ENCODE measurements around the gene SERPINA7.
"Not testable (repeated sequence)": the region's sequence is repeated elsewhere in the genome, so short reads cannot be mapped to it uniquely, and the experiment has no call there.

SERPINA7 gene, protein sequence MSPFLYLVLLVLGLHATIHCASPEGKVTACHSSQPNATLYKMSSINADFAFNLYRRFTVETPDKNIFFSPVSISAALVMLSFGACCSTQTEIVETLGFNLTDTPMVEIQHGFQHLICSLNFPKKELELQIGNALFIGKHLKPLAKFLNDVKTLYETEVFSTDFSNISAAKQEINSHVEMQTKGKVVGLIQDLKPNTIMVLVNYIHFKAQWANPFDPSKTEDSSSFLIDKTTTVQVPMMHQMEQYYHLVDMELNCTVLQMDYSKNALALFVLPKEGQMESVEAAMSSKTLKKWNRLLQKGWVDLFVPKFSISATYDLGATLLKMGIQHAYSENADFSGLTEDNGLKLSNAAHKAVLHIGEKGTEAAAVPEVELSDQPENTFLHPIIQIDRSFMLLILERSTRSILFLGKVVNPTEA

DNA sequence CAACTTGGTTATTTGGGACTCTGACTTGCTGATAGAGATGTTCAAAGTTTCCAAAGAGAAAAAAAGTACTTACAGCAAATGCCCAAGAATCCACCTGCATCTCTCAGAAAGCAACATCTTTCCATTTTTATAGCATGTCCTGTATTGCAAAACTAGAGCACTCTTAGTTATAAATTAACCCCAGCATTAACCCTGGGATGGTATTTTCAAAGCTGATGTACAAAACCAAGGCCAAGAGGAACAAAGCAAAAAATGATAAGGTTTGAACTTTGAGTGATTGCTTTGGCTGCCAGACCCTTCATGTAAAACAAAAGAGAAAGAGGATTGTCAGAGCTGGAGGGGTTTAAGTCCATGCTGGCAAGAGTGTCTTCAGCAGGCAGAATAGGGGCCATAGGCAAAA is at the start of gene SERPINA7:
Gene SERPINA7 (minus strand): TSS at position 103 of the 400 bp plus-strand sequence. CDS start 1,669 bp downstream, outside the sequence.
- DNase-seq = no peak

DNA sequence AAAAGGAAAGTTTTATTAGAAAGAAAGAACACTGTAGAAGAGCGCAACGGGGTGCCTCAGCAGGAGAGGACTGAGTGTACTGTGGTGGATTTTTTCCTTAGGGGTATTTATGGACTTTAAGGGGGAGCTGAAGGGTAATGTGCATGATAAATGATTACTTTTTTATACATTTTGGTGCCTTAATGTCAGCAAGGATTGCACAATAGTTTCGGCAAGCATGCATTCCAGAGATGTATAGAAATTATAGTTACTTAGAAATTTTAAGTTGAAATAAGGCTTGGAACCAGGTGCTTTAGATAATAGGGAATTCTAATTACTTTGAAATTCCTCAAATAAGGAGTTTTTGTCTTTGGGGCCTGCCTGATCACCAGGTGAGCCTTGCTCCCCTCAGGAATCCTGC is 30.5 kb upstream of the SERPINA7 start:
- DNase-seq = no peak

DNA sequence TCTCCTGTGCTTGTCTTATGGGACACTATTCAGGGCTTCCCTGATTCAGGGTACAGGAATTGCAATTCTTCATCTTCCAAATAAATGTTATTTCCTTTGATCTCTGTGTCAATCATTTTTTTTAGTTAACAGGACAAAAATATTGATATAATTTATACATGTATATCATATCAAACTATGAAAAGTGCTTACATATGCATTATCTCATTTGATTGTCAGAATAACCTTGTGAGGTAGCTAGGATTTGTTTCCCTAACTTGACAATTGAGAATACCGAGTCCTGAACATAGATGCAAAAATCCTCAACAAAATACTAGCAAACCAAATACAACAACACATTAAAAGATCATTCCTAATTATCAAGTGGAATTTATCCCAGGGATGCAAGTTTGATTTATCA is 11.5 kb upstream of the SERPINA7 start:
- DNase-seq = no peak

DNA sequence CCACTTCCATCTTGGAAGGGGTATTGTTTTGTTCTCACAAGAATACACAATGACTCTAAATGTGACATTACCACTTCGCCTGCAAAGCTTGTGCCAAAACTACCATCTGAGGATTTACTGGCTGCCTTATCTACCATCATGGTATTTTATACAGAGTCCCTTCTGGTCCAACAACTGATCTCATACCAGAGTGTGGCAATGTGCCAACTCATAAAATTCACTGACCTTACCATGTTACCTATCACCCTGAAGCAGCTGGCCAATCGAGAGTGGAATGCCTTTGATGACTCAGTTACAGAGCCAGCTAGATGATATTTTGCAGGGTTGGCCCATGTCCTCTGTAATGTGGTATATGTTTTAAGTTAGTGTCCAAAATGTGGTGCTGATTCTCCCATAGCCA is 3.8 kb upstream of the SERPINA7 start:
- DNase-seq = no peak

DNA sequence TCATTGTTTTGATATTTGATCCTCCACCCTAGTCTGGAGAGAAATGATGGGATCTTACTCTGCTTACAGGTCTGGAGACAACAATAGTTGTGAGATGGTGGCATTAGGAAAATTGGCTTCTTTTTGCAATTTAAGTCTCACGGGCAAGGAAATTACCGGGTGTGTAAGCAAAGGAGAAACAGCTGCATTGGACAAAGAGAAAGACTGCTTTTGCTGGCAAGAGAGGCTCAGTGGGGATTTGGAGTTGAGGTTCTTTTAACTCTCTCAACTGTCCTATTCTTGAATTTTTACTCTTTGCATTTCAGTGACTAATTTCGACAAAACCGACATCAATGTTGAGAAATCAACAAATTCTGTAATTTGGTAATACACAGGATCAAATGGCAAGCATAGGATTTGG is 2.3 kb upstream of the SERPINA7 start:
- no peak for DNase-seq

DNA sequence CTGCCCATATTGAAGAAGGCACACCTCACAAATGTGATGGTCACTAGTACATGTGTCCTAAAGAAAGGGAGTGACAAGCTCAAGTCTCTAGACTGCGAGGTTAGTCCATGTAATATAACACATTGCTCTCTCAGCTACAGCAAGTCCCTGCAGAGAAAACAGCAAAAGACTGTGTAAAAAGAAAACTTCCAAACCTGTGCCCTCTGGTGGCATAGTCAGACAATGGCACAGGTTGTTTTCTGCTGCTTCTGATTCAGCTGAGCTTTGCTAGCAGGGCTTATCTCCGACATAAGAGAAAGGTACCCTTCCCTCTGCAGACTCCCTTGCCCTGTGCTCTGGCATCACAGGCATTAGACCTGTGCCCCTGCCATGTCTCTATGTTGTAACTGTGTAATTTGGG is 1.4 kb upstream of the SERPINA7 start:
- DNase-seq = peak in 1 of 3 experiments; percentile 50

DNA sequence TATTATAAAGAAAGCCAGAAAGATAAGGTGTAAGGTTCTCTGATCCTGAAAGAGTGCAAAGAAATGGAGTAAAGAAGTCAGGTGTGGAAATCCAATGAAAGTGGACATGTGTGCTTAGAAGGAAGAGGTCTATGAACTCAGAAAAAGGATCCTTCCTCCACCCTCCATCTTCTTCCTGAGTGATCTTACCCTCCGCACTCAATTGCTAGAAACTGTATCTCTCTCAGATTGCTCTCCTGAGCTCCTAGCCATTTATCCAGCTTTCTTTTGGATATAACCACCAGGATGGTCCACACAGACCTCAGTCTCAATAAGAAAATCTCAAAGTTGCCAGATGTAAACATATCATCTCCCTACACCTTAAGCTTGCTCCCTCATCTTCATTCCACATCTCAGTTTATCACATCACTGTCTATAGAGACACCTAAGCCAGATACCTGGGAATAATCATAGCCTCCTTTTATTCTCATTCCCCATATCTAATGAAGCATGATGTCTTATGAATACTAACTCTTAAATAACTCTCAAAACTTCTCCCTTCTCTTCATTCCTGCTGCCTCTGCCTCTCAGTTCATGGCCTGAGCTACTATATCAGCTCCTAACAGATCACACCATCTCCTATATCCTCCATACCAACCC is 573 bp downstream of the SERPINA7 start:
- DNase-seq = no peak

DNA sequence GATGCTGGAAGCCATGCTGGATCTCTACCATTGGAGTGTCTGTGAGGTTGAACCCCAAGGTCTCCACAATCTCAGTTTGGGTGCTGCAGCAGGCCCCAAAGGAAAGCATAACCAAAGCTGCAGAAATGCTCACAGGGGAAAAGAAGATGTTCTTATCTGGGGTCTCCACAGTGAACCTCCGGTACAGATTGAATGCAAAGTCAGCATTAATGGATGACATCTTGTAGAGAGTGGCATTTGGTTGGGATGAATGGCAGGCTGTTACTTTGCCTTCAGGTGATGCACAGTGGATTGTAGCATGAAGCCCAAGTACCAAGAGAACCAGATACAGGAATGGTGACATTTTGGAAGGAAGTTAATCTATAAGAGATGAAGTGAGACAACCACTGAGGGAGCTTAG is 1.8 kb downstream of the SERPINA7 start:
- DNase-seq = no peak

DNA sequence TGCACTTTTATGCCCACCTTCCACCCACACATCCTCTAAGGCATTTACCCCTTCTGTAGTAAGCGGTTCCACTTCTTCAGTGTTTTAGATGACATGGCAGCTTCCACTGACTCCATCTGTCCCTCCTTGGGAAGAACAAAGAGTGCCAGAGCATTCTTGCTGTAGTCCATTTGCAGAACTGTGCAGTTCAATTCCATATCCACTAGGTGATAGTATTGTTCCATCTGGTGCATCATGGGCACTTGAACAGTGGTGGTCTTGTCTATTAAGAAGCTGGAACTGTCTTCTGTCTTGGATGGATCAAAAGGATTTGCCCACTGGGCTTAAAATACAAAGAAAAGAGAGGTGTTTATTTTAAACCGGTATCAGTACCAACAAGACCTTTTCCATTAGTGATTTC is 3.5 kb downstream of the SERPINA7 start:
- DNase-seq = peak in 1 of 3 experiments; percentile 27

DNA sequence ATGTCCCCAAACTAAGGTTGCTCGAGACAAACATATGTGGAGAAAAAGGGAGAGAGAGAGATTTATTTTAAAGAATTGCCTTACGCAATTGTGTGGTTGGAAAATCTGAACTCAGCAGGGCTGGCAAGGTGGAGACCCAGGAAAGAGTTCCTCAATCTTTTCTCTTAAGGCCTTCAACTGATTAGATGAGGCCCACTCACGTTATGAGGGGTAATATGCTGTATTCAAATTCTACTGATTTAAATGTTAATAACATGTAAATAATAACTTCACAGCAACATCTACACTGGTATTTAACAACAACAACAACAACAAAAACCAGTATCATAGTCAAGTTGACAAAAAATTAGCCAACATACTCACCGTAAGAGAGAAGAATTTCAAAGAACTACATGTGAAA is 14.6 kb downstream of the SERPINA7 start:
- no peak for DNase-seq

DNA sequence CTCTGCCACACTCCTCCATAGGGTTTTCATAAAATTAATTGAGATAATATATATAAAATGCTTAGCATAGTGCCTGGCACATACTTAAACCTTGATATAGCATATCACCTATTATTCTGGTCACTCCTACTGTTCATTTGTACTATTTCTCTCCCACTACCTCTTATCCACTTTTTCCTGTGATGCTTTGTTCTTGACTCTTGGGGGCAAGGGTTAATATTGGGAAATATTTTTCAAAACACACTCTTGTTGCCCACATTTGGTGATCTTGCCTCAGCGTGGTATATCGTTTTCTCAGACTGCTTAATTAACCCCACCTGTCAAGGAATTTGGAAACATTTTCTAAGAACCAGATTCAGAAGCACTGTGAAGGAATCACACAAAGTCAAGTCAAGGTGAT is 16.3 kb downstream of the SERPINA7 start:
- no peak for DNase-seq

DNA sequence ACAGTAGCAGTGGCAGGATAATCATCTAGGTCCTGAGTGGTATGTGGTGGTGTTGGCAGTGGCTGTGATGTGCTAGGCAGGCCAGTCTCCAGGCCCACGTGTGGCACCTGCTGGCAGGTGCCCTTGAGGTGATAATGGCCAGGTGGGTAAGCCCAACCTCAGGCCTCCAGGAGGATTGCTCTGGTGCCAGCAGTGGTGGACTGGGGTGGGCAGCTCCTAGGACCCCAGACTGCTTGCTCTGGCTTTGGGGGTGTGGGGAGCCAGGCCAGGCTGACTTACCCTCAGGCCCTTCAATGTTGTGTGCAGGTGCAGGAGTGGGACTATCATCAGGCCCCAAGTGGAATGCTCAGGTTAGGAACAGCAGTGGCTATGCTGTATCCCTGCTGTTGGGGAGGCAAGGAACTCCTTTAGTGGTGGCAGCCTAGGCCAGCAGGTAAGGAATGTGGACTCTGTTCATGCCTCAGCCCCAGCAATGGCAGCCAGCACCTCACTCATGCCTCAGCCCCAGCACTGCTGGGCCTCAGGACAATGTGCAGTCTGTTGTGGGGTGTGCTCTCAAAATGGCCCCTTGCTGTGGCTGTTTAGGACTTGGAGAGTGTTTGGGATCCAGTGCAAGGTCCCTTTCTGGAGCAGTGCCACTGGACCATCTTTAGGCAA is 24.3 kb downstream of the SERPINA7 start:
- no peak for DNase-seq

DNA sequence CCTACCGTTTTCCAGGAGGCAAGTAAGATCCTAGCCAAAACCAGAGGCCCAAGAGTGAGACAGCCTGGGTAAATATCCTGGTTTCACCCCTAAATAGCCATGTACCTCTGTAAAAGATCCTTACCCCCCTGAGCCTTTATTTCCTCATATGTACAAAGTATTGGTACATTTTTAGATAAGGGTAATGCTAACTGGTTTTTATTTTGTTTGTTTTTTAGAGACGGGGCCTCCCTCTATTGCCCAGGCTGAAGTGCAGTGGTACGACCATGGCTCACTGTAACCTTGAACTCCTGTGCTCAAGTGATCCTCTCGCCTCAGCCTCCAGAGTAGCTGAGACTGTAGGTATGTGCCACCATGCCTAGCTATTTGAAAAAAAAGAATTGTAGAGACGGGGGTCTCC is 29.4 kb downstream of the SERPINA7 start:
- no peak for DNase-seq

DNA sequence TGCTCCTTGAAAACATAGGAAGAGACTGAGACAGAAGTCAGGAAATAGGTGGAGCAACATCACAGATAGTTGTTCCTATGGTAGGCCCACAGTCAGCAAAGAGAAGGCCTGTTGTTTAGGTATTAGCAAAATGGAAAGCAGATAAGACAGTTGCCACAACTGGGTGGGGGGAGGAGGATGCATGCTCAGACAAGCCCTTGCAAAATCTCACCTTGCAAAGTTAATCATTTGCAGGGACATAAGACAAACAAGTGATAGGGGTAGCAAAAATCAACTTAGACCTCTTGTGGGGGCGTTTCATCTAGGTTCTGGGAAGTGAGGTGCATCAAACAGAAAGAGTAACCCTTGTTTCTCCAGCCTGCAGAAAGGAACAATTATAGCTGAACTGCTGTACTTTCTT is 30.7 kb downstream of the SERPINA7 start:
- no peak for DNase-seq

DNA sequence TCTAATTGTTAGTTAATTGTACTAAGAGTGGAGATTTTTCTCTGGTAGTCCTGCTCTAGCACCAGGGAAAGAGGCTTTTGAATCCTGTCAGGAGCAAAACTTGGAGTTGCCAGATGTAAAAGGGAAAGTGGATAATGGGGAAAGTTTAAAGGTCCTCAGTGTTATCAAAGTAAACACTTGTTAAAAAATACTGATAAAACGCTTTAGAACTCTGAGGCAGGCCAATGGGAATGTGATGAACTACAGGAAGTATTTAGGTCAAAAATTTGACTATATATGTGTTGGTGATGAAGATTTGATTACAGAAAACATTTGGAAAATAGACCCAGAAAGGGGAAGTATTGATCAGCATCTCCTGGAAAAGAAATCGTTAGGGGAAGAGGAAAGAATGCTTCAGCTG is 32.8 kb downstream of the SERPINA7 start:
- no peak for DNase-seq

DNA sequence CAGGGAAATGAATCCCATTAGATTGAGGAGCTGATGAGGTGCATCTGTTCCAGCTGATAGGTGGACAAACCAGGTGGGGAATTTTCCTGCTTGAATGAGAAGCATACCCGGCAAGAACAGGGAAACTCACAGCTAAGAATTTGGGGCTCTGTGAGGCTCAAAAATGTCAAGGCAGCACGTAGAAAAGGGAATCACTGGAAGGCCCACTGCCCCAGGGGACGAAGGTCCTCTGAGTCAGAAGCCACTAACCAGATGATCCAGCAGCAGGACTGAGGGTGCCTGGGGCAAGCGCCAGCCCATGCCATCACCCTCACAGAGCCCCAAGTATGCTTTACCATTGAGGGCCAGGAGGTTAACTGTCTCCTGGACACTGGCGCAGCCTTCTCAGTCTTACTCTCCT is 37.9 kb downstream of the SERPINA7 start:
- DNase-seq = not testable (repeated sequence)

DNA sequence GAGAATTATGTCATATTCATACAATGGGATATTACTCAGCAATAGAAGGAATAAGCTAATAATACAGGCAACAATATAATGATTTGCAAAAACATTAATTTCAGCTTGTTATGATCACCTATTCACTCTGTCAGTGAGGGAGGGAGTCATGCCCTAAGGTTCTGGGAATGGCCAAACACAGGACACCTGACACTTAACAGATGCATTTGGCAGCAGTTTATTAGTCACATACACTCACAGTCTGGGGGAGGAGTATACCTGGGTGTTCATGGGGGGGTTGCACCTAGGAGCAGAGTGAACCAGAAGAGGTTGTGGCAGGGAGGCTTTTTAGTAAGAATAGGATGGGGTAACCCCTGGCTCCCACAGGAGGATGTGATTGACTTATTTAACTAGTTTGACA is 38.3 kb downstream of the SERPINA7 start:
- DNase-seq = peak in 1 of 3 experiments; percentile 22

DNA sequence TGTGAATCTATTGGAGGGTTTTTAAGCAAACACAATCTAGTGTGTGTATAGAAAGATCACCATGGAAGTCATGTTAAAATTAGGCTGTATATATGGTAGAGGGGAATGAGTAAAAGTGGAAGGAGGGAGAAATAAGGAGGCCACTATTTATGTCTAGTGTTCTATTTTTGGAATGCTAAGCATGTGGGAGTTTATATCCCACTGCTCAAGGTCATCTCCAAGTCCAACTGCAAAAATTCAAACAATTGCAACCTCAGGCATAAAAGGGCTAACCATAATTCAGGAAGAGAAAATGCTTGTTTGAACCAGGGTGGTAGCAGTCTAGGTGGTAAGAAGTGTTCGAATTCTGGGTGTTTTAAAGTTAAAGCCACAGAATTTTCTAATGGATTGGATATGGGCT is 39.2 kb downstream of the SERPINA7 start:
- DNase-seq = no peak

DNA sequence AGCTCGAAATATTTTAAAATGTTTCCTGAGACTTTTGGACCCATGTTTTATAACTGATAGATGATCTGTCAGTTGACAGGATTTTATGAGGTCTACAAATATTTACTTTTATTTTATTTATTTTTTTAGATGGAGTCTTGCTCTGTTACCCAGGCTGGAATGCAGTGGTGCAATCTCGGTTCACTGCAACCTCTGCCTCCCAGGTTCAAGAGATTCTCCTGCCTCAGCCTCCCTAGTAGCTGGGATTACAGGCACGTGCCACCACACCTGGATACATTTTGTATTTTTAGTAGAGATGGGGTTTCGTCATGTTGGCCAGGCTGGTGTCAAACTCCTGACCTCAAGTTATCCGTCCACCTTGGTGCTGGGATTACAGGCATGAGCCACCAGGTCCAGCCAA is 50.0 kb downstream of the SERPINA7 start:
- DNase-seq = not testable (repeated sequence)

Measured in NCI-H1417 (cell line).